GM19035 (cell line): ENCODE results near the gene SPINK1.
"Not testable (repeated sequence)": the region's sequence is repeated elsewhere in the genome, so short reads cannot be mapped to it uniquely, and the experiment has no call there.

Source experiments
- ATAC-seq: cut with Tn5 transposase; IDR thresholded peaks from one replicate; pipeline ENCODE4 v1.9.1; 2021; ENCODE audit not compliant: unreplicated experiment

Gene SPINK1

GRCh38 chr5:147831465-147831864, at the start of gene SPINK1:
Gene SPINK1 (minus strand): TSS chr5:147831671. CDS start chr5:147831577, 94 bp downstream.
- no peak for ATAC-seq

- no peak for ATAC-seq
These were observed 49.0 kb upstream of the SPINK1 start for GRCh38 chr5:147880487-147880886.

- ATAC-seq: no peak
These were observed 48.3 kb upstream of the SPINK1 start for GRCh38 chr5:147879784-147880183.

- no peak for ATAC-seq
These were observed 46.7 kb upstream of the SPINK1 start, which contains the start of gene SCGB3A2 for GRCh38 chr5:147878066-147878759. Gene SCGB3A2 (plus strand): TSS chr5:147878711. CDS start chr5:147878804, 93 bp downstream.

GRCh38 chr5:147876626-147877025, 45.2 kb upstream of the SPINK1 start:
- no peak for ATAC-seq

- ATAC-seq: no peak
These were observed 44.7 kb upstream of the SPINK1 start for GRCh38 chr5:147876141-147876540.

- no peak for ATAC-seq
These were observed 43.5 kb upstream of the SPINK1 start for GRCh38 chr5:147874910-147875367.

- not testable (repeated sequence) for ATAC-seq
These were observed 42.8 kb upstream of the SPINK1 start for GRCh38 chr5:147874118-147874875.

- not testable (repeated sequence) for ATAC-seq
These were observed 41.4 kb upstream of the SPINK1 start for GRCh38 chr5:147872744-147873435.

GRCh38 chr5:147871980-147872549, 40.6 kb upstream of the SPINK1 start:
- not testable (repeated sequence) for ATAC-seq

- not testable (repeated sequence) for ATAC-seq
These were observed 38.4 kb upstream of the SPINK1 start for GRCh38 chr5:147869892-147870291.

GRCh38 chr5:147869112-147869511, 37.6 kb upstream of the SPINK1 start:
- ATAC-seq: no peak

GRCh38 chr5:147863454-147864158, 32.1 kb upstream of the SPINK1 start:
- no peak for ATAC-seq

- ATAC-seq: no peak
These were observed 29.2 kb upstream of the SPINK1 start for GRCh38 chr5:147860641-147861025.

- no peak for ATAC-seq
These were observed 28.6 kb upstream of the SPINK1 start for GRCh38 chr5:147859962-147860640.

GRCh38 chr5:147858565-147858964, 27.1 kb upstream of the SPINK1 start:
- no peak for ATAC-seq

- peak; percentile 88 for ATAC-seq
These were observed 26.0 kb upstream of the SPINK1 start for GRCh38 chr5:147857302-147858129.

GRCh38 chr5:147856801-147857200, 25.3 kb upstream of the SPINK1 start:
- ATAC-seq: no peak

- no peak for ATAC-seq
These were observed 24.3 kb upstream of the SPINK1 start for GRCh38 chr5:147855774-147856069.
